Activated CD4-positive, alpha-beta T cell treated with anti-CD3 and anti-CD28 coated beads, Interleukin-2, amount 10 ng/mL, durations not matched to agents 7 days and 5 days (primary cell): ENCODE data around the gene NEGR1. TPM values are rescaled to one million over a fixed set of nuclear protein-coding genes. Genes with fewer than 3 reads are reported as not detected.

ENCODE experiments used
- CTCF ChIA-PET: fragments of 350-600 bp; sonication (Branson Sonifier 250); formaldehyde crosslinking; loops from one replicate; lab custom pipeline; 2021; ENCODE audit warnings: antibody characterized with exemption; lab: Charles Lee
- POLR2A ChIA-PET: fragments of 350-600 bp; sonication (Branson Sonifier 250); formaldehyde crosslinking; loops from one replicate; lab custom pipeline; 2021; ENCODE audit warnings: antibody characterized with exemption; lab: Charles Lee
- DNase-seq: peaks from one replicate; pipeline ENCODE4 v3.0.0-alpha.2; 2020
- H3K27ac Mint-ChIP-seq: one replicate; pipeline ENCODE4 v1.8.0; 2021; ENCODE audit warnings: mild to moderate bottlenecking, moderate library complexity, mixed read lengths
- H3K27me3 Mint-ChIP-seq: one replicate; pipeline ENCODE4 v1.8.0; 2021; ENCODE audit warnings: mixed read lengths
- H3K36me3 Mint-ChIP-seq: one replicate; pipeline ENCODE4 v1.8.0; 2021; ENCODE audit warnings: low read depth, mixed read lengths
- H3K4me1 Mint-ChIP-seq: one replicate; pipeline ENCODE4 v1.8.0; 2021; ENCODE audit warnings: mixed read lengths
- H3K4me3 Mint-ChIP-seq: one replicate; pipeline ENCODE4 v1.8.0; 2021; ENCODE audit warnings: mild to moderate bottlenecking, moderate library complexity, mixed read lengths
- H3K9me3 Mint-ChIP-seq: one replicate; pipeline ENCODE4 v1.8.0; 2021; ENCODE audit warnings: mixed read lengths
- total RNA-seq, 2 experiments: library from RNA; stranded (reverse); gene quantifications; one replicate each; pipeline ENCODE4 v1.2.3, GENCODE V29; 2021

NEGR1 gene
- total RNA-seq, 2 experiments from 2014 or later = not detected

DNA sequence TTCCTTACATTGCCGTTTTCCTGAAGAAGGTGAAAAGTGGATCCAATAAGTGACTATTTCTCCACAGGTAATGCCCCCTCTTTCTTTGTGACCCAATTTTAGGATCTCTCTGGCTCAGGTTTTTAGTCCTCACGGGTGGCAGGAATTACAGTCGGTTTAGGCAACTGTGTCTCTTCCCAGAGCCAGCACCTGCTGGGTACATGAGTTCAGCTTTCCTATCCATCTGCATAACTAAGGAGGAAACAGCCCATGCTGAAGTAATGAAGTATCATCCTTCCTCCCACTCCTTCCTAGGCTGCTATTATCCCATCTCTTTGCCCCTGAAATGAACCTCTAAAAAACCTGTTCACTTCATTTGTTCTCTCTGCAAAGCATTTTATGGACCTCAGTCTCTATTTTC lies 544.6 kb downstream of the NEGR1 start:
- Mint-ChIP-seq H3K27me3 (no peaks in the 10 kb centered on the region), H3K27ac (no peak overlapping the region), H3K36me3 (no peaks in the 10 kb centered on the region), H3K9me3 (no peaks in the 10 kb centered on the region), H3K4me1 (no peaks in the 10 kb centered on the region), H3K4me3 (no peak overlapping the region)
- no peak for DNase-seq
- POLR2A ChIA-PET = no interaction called here
- CTCF ChIA-PET = no interaction called here

DNA sequence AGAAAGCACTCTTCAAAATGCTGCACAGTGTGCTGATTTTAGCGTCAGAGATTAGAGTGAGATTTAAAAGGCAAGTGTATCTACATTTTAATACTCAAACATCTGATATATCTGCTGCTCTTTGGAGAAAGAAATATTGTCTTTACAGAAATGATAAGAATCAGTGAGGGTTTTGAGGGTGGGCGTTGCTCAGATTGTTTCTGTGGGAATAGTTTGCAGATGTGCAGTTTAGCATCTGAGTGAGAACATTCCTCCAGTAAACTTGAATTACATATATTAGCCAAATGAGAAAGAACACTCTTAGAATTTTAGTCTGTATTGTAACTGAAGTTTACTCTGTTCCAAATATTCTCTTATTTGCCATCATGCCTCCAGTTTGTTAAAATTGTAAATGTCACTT lies 549.2 kb downstream of the NEGR1 start:
- no peaks in the 10 kb centered on the region for H3K9me3 Mint-ChIP-seq
- H3K27ac Mint-ChIP-seq = no peak overlapping the region
- ChIA-PET CTCF (no interaction called here), POLR2A (no interaction called here)
- no peak overlapping the region for H3K4me3 Mint-ChIP-seq
- DNase-seq = no peak
- no peaks in the 10 kb centered on the region for H3K36me3 Mint-ChIP-seq
- H3K4me1 Mint-ChIP-seq = no peaks in the 10 kb centered on the region
- H3K27me3 Mint-ChIP-seq = no peaks in the 10 kb centered on the region

DNA sequence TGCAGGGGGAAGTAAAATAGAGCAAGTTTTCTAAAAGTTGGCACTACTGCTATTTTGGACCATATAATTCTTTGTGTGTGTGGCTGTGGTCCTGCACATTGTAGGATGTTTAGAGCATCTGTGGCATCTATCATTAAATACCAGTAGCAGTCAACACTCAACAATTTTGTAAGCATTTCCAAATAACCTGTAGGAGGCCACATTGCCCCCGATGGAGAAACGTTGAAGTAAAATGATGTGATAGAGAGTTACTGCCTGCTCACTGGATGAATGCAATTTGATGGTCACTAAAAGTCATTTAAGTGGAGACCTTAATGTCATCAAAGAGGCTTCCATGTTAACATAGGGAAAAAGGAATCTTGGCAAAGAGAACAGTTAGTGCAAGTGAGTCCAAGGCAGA lies 560.8 kb downstream of the NEGR1 start:
- no peaks in the 10 kb centered on the region for H3K9me3 Mint-ChIP-seq
- H3K36me3 Mint-ChIP-seq = no peaks in the 10 kb centered on the region
- H3K4me3 Mint-ChIP-seq = no peak overlapping the region
- H3K27ac Mint-ChIP-seq = no peak overlapping the region
- no peaks in the 10 kb centered on the region for H3K27me3 Mint-ChIP-seq
- DNase-seq = no peak
- ChIA-PET CTCF (no interaction called here), POLR2A (no interaction called here)
- H3K4me1 Mint-ChIP-seq = no peaks in the 10 kb centered on the region

DNA sequence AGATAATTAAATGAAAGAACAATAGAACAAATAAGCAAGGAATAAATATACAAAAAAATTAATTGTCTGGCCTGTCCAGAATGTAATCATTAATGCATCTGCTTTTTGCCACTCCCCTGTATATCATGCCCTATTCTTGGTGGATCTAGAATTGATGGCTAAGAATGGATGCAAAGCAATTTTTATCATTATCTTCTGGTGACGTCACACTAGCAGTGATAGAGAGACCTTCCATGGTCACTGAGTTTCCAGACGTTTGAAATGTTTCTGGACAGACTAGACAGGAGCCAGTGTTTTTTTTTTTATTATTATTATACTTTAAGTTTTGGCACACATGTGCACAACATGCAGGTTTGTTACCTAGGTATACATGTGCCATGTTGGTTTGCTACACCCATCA lies 563.0 kb downstream of the NEGR1 start:
- Mint-ChIP-seq H3K9me3 (peaks cover 7% of the 10 kb centered on the region), H3K27ac (no peak overlapping the region), H3K27me3 (no peaks in the 10 kb centered on the region), H3K4me1 (no peaks in the 10 kb centered on the region), H3K36me3 (no peaks in the 10 kb centered on the region), H3K4me3 (no peak overlapping the region)
- ChIA-PET CTCF (no interaction called here), POLR2A (no interaction called here)
- no peak for DNase-seq

DNA sequence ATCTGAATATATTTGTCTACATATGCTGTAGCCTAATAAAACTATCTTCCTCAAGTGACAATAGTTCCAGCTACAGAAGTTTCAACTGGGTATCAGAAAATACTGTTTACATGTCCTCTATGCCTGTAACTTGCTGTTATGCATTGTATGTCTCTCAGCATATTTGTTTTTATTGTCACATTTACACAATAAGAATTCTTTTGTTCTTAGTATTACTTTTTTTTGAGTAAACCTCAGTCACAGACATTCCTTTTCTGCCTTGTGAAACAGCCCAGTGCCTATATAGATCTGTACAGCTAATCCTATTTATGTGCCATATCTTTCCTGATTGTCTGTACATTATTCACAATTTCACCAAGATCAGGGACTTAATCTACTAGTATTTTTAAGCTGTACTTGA lies 565.2 kb downstream of the NEGR1 start:
- H3K27me3 Mint-ChIP-seq = no peaks in the 10 kb centered on the region
- CTCF ChIA-PET = no interaction called here
- no peak for DNase-seq
- H3K36me3 Mint-ChIP-seq = no peaks in the 10 kb centered on the region
- no peak overlapping the region for H3K4me3 Mint-ChIP-seq
- no peak overlapping the region for H3K27ac Mint-ChIP-seq
- no peaks in the 10 kb centered on the region for H3K4me1 Mint-ChIP-seq
- POLR2A ChIA-PET = no interaction called here
- H3K9me3 Mint-ChIP-seq = peaks cover 7% of the 10 kb centered on the region

DNA sequence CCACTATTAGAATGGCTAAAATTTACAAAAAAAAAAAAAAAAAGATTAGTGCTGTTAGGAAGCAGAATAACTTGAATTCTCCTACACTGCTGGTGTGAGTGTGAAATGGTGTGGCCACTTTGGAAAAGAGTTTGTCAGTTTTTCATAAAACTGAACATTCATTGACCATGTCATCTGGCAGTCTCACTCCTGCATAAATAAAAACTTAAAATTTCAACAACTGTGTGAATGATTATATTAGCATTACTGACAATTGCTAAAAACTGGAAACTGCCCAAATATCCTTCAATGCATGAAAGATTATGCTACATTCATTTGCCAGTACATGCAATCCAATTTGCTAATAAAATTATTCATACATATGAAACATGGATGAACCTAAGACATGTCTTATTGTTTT lies 570.9 kb downstream of the NEGR1 start:
- Mint-ChIP-seq H3K36me3 (no peaks in the 10 kb centered on the region), H3K27ac (no peak overlapping the region), H3K4me3 (no peak overlapping the region), H3K9me3 (peaks cover 9% of the 10 kb centered on the region), H3K4me1 (no peaks in the 10 kb centered on the region), H3K27me3 (no peaks in the 10 kb centered on the region)
- ChIA-PET CTCF (no interaction called here), POLR2A (no interaction called here)
- no peak for DNase-seq

DNA sequence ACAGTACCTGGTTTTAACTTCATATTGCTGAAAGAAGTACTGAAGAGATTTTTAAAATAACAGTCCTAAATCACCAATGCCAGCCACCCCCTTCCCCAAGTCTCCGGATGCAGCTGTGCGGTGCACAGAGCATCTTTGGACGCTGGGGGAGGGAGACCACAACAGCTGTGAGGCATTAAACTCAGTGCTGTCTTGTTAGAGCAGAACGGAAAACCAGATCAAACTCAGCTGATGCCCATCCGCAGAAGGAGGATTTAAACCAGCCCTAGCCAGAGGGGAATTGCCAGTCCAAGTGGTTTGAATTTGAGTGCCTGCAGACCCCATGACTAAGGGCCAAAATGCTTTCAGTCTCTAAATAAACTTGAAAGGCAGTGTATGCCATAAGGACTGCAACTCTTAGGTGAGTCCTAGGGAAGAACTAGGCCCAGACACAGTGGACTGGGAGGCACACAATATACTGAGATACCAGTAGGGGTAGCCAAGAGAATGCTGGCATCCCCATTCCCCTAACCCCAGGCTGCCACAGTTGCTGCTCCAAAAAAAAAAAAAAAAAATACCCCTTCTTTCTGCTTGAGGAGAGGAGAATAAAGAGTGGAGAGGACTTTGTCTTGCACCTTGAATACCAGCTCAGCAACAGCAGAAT lies 576.2 kb downstream of the NEGR1 start:
- H3K4me1 Mint-ChIP-seq = no peaks in the 10 kb centered on the region
- H3K36me3 Mint-ChIP-seq = no peaks in the 10 kb centered on the region
- ChIA-PET CTCF (no interaction called here), POLR2A (no interaction called here)
- no peak overlapping the region for H3K4me3 Mint-ChIP-seq
- H3K27me3 Mint-ChIP-seq = no peaks in the 10 kb centered on the region
- H3K27ac Mint-ChIP-seq = no peak overlapping the region
- no peak for DNase-seq
- H3K9me3 Mint-ChIP-seq = peaks cover 8% of the 10 kb centered on the region

DNA sequence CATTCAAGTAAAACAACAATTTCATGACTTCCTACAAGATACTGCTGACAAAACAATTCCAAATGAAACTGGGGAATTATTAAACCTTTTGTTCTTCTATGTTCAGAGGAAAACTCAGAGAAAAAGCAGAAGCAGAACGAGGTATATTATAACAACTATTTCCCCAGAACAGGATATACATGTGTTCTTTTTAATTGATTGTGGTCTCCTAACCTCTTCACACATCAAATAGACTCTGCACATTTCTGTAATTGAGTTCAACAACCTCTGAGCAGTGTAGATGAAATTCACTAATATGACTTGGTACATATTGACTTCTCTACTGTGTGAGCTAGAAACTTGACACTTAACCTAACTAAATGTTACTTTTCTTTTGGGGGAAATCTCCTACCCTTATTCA lies 584.2 kb downstream of the NEGR1 start:
- Mint-ChIP-seq H3K36me3 (no peaks in the 10 kb centered on the region), H3K4me3 (no peak overlapping the region), H3K27me3 (no peaks in the 10 kb centered on the region), H3K4me1 (no peaks in the 10 kb centered on the region), H3K27ac (no peak overlapping the region), H3K9me3 (peaks cover 7% of the 10 kb centered on the region)
- CTCF ChIA-PET = no interaction called here
- POLR2A ChIA-PET = no interaction called here
- no peak for DNase-seq

DNA sequence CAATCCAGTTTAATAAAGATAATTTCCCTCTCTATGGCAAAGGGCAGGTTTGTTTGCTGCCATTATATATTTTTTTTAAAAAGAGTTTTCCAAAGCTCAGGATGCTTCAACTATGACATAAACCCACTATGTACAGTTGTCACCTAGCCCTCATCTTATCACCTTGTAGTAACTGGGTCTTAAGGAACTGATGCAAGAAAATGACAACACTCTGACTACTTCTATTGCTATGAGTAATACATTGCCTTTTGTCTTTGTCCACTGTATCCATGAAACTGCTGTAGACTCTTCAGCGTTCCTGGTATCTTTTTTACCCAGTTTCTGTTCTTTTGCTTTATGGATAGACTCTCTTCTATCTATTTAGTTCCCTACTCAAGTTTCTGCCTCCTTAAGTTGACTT lies 586.5 kb downstream of the NEGR1 start:
- Mint-ChIP-seq H3K9me3 (peaks cover 1% of the 10 kb centered on the region), H3K27me3 (no peaks in the 10 kb centered on the region), H3K36me3 (no peaks in the 10 kb centered on the region), H3K27ac (no peak overlapping the region), H3K4me1 (no peaks in the 10 kb centered on the region), H3K4me3 (no peak overlapping the region)
- DNase-seq = no peak
- ChIA-PET POLR2A (no interaction called here), CTCF (no interaction called here)

DNA sequence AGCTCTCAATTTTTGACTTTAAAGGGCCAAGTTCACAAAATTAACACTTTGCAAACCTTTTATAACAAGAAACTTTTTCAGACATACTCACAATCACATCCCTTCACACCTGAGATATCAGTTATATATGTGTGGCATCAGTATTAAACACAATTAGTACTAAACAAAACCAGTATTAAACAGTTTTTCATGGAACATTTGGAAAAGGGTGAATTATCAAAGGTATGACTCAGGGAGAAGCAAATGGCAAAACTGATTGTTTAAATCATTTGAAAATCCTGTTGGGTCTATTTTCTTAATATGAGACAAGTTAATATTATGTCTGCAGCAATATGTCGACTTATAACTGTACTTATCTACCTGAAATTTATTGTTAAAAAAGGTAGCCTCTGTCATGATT lies 587.3 kb downstream of the NEGR1 start:
- H3K4me1 Mint-ChIP-seq = no peaks in the 10 kb centered on the region
- H3K4me3 Mint-ChIP-seq = no peak overlapping the region
- no peaks in the 10 kb centered on the region for H3K9me3 Mint-ChIP-seq
- ChIA-PET POLR2A (no interaction called here), CTCF (no interaction called here)
- H3K27ac Mint-ChIP-seq = no peak overlapping the region
- no peaks in the 10 kb centered on the region for H3K27me3 Mint-ChIP-seq
- no peak for DNase-seq
- no peaks in the 10 kb centered on the region for H3K36me3 Mint-ChIP-seq

DNA sequence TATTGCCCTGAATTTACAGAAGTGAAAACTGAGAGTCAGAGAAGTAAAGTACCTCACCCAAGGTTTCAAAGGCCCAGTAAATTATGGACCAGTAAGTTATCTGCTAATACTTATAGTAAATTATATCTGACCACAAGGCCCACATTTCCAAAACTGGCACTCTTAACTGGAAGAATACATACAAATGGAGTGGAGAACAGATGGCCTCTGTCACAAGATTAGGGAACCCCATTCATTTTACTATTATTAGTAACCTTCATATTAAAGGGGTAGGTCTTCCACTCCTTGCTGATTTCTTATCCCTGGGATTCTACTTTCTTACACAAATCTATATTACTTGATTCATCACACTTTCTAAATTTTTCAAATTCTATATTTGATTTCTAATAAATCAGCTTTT lies 588.8 kb downstream of the NEGR1 start:
- no peaks in the 10 kb centered on the region for H3K4me1 Mint-ChIP-seq
- POLR2A ChIA-PET = no interaction called here
- CTCF ChIA-PET = no interaction called here
- no peak for DNase-seq
- H3K27me3 Mint-ChIP-seq = no peaks in the 10 kb centered on the region
- H3K36me3 Mint-ChIP-seq = no peaks in the 10 kb centered on the region
- H3K4me3 Mint-ChIP-seq = no peak overlapping the region
- H3K9me3 Mint-ChIP-seq = no peaks in the 10 kb centered on the region
- H3K27ac Mint-ChIP-seq = no peak overlapping the region

DNA sequence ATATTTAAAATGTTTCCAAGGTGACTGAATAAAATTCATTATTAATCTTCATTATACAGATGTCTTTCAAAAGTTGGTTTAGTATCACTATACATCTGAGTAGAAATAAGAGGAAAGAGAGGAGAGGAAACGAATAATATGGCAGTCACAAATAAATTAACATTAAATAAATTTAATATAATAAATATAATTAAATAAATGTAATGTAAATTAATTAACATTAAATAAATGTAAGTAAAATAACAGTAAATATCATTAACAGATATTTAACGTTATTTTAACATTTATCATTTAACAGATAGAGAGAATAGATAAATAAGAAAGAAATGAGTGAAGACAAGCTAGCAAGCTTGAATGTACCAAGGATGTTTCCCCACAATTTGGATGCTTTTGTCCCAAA lies 592.7 kb downstream of the NEGR1 start:
- no peak for DNase-seq
- POLR2A ChIA-PET = no interaction called here
- CTCF ChIA-PET = no interaction called here
- no peaks in the 10 kb centered on the region for H3K36me3 Mint-ChIP-seq
- no peaks in the 10 kb centered on the region for H3K27me3 Mint-ChIP-seq
- H3K9me3 Mint-ChIP-seq = no peaks in the 10 kb centered on the region
- H3K4me1 Mint-ChIP-seq = no peaks in the 10 kb centered on the region
- no peak overlapping the region for H3K4me3 Mint-ChIP-seq
- no peak overlapping the region for H3K27ac Mint-ChIP-seq

DNA sequence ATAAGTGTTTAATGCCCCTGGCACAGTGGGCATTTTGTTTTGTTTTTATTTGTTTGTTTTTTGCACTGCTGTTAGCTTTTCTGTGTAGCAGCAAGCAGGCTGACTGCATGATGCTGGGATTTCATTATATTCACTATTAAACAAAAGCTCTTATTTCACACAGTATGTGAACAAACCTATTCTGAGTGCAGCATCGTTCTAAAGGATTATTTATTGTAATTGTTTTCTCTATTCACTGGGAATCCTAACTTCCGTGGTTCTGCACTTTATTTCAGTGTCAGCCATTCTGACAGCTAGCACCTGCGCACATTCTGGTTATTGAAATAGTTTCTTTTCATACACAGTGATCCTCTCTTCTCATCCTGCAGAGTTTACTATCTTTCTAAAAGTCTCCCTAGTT lies 595.0 kb downstream of the NEGR1 start:
- no peaks in the 10 kb centered on the region for H3K4me1 Mint-ChIP-seq
- no peak for DNase-seq
- no peaks in the 10 kb centered on the region for H3K9me3 Mint-ChIP-seq
- no peaks in the 10 kb centered on the region for H3K27me3 Mint-ChIP-seq
- ChIA-PET CTCF (no interaction called here), POLR2A (no interaction called here)
- no peak overlapping the region for H3K27ac Mint-ChIP-seq
- H3K4me3 Mint-ChIP-seq = no peak overlapping the region
- no peaks in the 10 kb centered on the region for H3K36me3 Mint-ChIP-seq
